Ishikawa (cell line): Measurements from ENCODE around the gene IRAK1BP1.

Experiments used
- CEBPB ChIP-seq: IDR thresholded peaks from 2 replicates; pipeline ENCODE4 v1.6.1; 2012
- CREB1 ChIP-seq: IDR thresholded peaks from 2 replicates; pipeline ENCODE4 v1.6.1; 2012; ENCODE audit warnings: low read depth
- EP300 ChIP-seq: IDR thresholded peaks from 2 replicates; pipeline ENCODE4 v1.6.1; 2012; ENCODE audit warnings: borderline replicate concordance
- FOXM1 ChIP-seq: IDR thresholded peaks from 2 replicates; pipeline ENCODE4 v1.6.1; 2012; ENCODE audit warnings: low read depth, borderline replicate concordance
- NFIC ChIP-seq: IDR thresholded peaks from 2 replicates; pipeline ENCODE4 v1.6.1; 2012
- RAD21 ChIP-seq: IDR thresholded peaks from 2 replicates; pipeline ENCODE4 v1.6.1; 2012; ENCODE audit warnings: low read depth
- TAF1 ChIP-seq: IDR thresholded peaks from 2 replicates; pipeline ENCODE4 v1.6.1; 2012; ENCODE audit warnings: low read depth, mild to moderate bottlenecking
- TCF12 ChIP-seq: IDR thresholded peaks from 2 replicates; pipeline ENCODE4 v1.6.1; 2012; ENCODE audit warnings: low read depth
- TEAD4 ChIP-seq: IDR thresholded peaks from 2 replicates; pipeline ENCODE4 v1.6.1; 2012
- USF1 ChIP-seq: IDR thresholded peaks from 2 replicates; pipeline ENCODE4 v1.6.1; 2012
- YY1 ChIP-seq: IDR thresholded peaks from 2 replicates; pipeline ENCODE4 v1.6.1; 2012; ENCODE audit warnings: low read depth
- TF ChIP-seq, protein P1 (sequence below): IDR thresholded peaks from 2 replicates; pipeline ENCODE4 v1.6.1; 2012
- TF ChIP-seq, protein P2 (sequence below): IDR thresholded peaks from 2 replicates; pipeline ENCODE4 v1.6.1; 2012; ENCODE audit warnings: low read depth, mild to moderate bottlenecking

- no peak for TF ChIP-seq YY1
- TF ChIP-seq TCF12: no peak
- TF ChIP-seq, protein P1, sequence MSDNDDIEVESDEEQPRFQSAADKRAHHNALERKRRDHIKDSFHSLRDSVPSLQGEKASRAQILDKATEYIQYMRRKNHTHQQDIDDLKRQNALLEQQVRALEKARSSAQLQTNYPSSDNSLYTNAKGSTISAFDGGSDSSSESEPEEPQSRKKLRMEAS: no peak
- no peak for TF ChIP-seq CREB1
- TF ChIP-seq, protein P2, sequence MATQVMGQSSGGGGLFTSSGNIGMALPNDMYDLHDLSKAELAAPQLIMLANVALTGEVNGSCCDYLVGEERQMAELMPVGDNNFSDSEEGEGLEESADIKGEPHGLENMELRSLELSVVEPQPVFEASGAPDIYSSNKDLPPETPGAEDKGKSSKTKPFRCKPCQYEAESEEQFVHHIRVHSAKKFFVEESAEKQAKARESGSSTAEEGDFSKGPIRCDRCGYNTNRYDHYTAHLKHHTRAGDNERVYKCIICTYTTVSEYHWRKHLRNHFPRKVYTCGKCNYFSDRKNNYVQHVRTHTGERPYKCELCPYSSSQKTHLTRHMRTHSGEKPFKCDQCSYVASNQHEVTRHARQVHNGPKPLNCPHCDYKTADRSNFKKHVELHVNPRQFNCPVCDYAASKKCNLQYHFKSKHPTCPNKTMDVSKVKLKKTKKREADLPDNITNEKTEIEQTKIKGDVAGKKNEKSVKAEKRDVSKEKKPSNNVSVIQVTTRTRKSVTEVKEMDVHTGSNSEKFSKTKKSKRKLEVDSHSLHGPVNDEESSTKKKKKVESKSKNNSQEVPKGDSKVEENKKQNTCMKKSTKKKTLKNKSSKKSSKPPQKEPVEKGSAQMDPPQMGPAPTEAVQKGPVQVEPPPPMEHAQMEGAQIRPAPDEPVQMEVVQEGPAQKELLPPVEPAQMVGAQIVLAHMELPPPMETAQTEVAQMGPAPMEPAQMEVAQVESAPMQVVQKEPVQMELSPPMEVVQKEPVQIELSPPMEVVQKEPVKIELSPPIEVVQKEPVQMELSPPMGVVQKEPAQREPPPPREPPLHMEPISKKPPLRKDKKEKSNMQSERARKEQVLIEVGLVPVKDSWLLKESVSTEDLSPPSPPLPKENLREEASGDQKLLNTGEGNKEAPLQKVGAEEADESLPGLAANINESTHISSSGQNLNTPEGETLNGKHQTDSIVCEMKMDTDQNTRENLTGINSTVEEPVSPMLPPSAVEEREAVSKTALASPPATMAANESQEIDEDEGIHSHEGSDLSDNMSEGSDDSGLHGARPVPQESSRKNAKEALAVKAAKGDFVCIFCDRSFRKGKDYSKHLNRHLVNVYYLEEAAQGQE: no peak
- TF ChIP-seq EP300: no peak
- no peak for TF ChIP-seq USF1
- no peak for TF ChIP-seq RAD21
- TF ChIP-seq NFIC: no peak
- TF ChIP-seq TAF1: no peak
- no peak for TF ChIP-seq TEAD4
- no peak for TF ChIP-seq FOXM1
- TF ChIP-seq CEBPB: no peak
Observed at GRCh38 chr6:78911218-78911940, 44.0 kb downstream of the IRAK1BP1 start.
